ENCODE results near the gene GPR148. TPM values are rescaled to one million over a fixed set of nuclear protein-coding genes. Genes with fewer than 3 reads are reported as not detected.
"Not testable (repeated sequence)": the region's sequence is repeated elsewhere in the genome, so short reads cannot be mapped to it uniquely, and the experiment has no call there.

The GPR148 gene, protein sequence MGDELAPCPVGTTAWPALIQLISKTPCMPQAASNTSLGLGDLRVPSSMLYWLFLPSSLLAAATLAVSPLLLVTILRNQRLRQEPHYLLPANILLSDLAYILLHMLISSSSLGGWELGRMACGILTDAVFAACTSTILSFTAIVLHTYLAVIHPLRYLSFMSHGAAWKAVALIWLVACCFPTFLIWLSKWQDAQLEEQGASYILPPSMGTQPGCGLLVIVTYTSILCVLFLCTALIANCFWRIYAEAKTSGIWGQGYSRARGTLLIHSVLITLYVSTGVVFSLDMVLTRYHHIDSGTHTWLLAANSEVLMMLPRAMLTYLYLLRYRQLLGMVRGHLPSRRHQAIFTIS
- total RNA-seq = not detected

DNA sequence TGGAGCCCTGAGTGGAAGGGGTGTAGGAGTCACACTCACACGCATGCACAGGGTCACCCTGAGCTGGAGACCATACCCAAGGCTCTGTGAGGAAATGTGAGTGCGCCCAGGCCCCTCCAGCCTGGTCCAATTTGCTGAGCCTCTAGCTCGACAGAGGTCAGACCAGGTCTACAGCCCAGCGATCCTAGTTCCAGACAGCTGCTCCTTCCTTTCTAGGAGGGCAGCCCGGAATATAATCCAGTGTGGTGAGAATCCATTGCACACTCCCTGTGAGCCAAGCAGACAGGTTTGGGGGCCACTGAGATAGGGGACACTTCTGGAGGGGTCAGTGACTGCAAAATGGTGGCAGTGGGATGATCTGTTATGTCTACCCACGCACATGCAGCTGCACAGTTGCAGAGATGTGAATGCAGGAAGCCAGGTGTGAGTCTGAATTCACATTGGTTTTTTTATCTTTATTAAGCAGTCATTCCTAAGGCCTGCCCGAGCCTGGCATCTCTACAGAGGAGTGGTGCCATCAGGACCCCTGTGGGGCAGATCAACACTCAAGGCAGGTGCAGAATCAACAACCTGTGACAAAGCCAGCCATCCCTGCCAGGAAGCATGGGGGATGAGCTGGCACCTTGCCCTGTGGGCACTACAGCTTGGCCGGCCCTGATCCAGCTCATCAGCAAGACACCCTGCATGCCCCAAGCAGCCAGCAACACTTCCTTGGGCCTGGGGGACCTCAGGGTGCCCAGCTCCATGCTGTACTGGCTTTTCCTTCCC lies at the start of gene GPR148:
Gene GPR148 (plus strand): TSS at position 522 of the 768 bp plus-strand sequence. CDS start 82 bp downstream, at position 604.
- Mint-ChIP-seq H3K4me1 (ENCODE audit: low read depth) (peaks cover 4% of the 10 kb centered on the region), H3K4me3 (peak within 1 kb of the TSS; percentile 80), H3K27me3 (ENCODE audit: low read depth) (peaks cover 19% of the 10 kb centered on the region), H3K9me3 (no peaks in the 10 kb centered on the region), H3K27ac (no peak within 1 kb of the TSS), H3K36me3 (ENCODE audit: insufficient read depth in 2 of 2) (no peaks in the 10 kb centered on the region)
- ATAC-seq (replicated peaks in 1 of 2) (no peak), DNase-seq (no peak)

DNA sequence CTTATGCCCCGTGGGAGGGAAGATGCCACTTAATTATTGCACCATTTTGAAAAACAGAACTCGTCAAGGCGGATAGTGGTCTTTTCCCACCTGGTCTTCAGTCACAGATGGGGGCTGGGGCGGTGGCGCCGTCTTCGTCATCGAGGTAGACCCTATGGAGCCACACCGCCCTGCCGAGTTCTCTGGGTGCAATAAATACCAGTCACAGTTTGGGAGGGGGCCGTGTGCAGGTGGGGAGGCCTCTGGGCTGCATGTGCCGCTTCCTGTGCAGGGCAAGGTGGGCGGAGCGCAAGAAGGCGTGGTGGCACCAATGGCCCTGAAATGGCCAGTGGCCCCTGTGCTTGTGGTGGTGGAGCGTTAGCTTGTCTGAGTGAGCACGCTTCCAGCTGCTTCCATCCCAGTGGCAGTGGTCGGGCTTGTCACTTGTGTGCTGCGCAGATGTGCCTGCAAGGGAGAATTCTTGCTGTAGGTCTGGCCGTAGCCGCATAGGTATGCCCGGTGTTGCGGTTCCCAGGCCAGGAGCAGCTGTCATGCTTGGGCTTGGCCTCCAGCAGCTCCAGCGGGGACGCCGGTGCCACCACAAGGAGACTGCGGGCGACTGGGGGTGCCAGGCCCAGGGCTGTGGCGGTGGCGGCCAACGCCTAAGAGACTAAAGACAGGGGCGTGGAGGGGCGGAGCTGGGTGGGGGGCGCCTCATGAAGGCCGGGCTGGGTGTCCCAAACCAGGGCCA lies 36.7 kb upstream of the GPR148 start:
- not testable (repeated sequence) for DNase-seq, H3K4me3 Mint-ChIP-seq

DNA sequence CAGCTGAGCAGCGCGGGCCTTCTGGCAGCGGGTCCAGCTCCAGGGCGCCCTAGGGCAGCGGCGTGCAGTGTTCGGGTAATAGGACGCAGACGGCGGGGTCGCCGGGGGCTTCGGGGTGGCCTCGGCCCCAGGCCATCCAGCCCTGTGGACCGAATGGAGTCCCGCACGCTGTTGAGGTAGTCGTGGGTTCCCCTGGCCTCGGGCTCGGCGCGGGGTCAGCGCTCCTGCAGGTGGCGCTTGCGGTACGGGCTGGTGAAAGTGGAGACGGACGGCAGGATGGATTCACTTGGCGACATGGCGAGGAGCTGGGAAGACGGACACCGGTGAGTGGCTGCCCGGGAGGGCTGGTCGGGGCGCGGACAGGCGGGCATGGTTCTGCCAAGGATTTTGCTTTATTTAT lies 35.4 kb upstream of the GPR148 start:
- H3K27me3 Mint-ChIP-seq (ENCODE audit: low read depth) = peaks cover 10% of the 10 kb centered on the region

More for the DNA sequence above, 36.7 kb upstream of the GPR148 start:
- H3K27ac Mint-ChIP-seq; H3K36me3 Mint-ChIP-seq (ENCODE audit: insufficient read depth in 2 of 2); H3K9me3 Mint-ChIP-seq; H3K4me1 Mint-ChIP-seq (ENCODE audit: low read depth); ATAC-seq (replicated peaks in 1 of 2): not testable (repeated sequence)
- peaks cover 10% of the 10 kb centered on the region for H3K27me3 Mint-ChIP-seq (ENCODE audit: low read depth)

DNA sequence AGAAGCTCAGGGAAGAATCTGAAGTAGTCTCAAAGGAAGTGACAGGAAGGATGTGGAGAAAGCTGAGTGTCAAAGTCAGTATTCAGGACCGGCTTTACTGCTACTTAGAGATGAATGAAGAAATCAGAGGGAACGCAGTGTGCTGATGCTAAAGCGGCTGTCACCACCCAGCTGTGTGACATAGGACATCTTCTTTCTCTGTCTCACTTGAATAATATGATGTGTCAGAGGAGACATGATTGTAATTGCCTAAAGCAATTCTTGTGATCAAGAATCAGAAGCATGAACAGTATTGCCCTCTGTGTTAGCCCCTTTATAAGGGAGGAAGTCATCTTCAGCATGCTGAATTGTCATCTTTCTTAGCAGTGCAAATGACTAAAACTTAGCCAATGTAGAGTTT lies 25.6 kb upstream of the GPR148 start:
- ATAC-seq (replicated peaks in 1 of 2); H3K36me3 Mint-ChIP-seq (ENCODE audit: insufficient read depth in 2 of 2); DNase-seq; H3K27ac Mint-ChIP-seq; H3K9me3 Mint-ChIP-seq; H3K27me3 Mint-ChIP-seq (ENCODE audit: low read depth); H3K4me3 Mint-ChIP-seq; H3K4me1 Mint-ChIP-seq (ENCODE audit: low read depth): not testable (repeated sequence)

More for the DNA sequence above, 35.4 kb upstream of the GPR148 start:
- H3K27ac Mint-ChIP-seq; H3K4me1 Mint-ChIP-seq (ENCODE audit: low read depth); H3K36me3 Mint-ChIP-seq (ENCODE audit: insufficient read depth in 2 of 2); H3K9me3 Mint-ChIP-seq: not testable (repeated sequence)
- peak overlapping the region; percentile 46 to 52 for H3K4me3 Mint-ChIP-seq
- peak; percentile 44 to 46 for ATAC-seq (replicated peaks in 1 of 2)
- DNase-seq = peak; percentile 14 to 36

DNA sequence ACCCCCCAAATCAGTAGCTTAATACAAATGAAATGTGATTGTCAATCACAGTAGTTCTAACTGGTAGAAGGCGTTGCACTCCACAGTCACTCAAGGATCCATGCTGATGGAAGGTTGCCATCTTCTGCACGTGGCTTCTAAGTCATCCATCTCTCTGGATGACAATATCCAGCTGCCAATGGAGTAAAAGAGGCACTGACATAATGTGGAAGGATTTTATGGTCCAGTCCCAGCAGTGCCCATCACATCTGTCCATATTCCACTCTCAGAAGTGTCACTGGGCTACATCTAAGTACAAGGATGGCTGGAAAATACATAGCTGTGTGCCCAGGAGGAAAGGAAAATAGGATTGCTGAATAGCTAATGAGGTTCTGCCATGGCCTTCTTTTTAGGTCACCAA lies 14.1 kb upstream of the GPR148 start:
- not testable (repeated sequence) for H3K36me3 Mint-ChIP-seq (ENCODE audit: insufficient read depth in 2 of 2)

DNA sequence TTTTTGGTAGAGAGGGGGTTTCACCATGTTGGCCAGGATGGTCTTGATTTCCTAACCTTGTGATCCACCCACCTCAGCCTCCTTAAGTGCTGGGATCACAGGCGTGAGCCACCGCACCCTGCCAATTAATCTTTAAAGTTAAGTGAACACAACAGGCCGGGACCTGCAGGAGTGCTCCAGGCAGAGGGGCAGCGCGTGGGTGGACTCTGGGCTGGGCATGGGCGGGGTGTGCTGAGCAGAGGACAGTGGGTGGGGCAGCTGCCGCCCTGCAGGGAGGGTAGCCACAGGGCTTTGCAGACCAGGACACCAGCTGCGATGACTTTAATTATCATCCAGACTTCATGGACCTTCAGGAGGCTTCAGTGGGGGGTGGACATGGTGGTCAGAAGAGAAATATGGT lies 8.8 kb upstream of the GPR148 start:
- H3K4me1 Mint-ChIP-seq (ENCODE audit: low read depth) = no peaks in the 10 kb centered on the region
- DNase-seq (no peak), ATAC-seq (replicated peaks in 1 of 2) (no peak)
- H3K4me3 Mint-ChIP-seq = no peak overlapping the region
- peaks cover 0 to 3% of the 10 kb centered on the region in 2 donors for H3K9me3 Mint-ChIP-seq
- peaks cover 13% of the 10 kb centered on the region for H3K27me3 Mint-ChIP-seq (ENCODE audit: low read depth)
- H3K36me3 Mint-ChIP-seq (ENCODE audit: insufficient read depth in 2 of 2) = no peaks in the 10 kb centered on the region
- H3K27ac Mint-ChIP-seq = no peak overlapping the region

More for the DNA sequence above, 14.1 kb upstream of the GPR148 start:
- not testable (repeated sequence) for DNase-seq; H3K27ac Mint-ChIP-seq; H3K4me3 Mint-ChIP-seq; ATAC-seq (replicated peaks in 1 of 2); H3K9me3 Mint-ChIP-seq; H3K27me3 Mint-ChIP-seq (ENCODE audit: low read depth); H3K4me1 Mint-ChIP-seq (ENCODE audit: low read depth)

DNA sequence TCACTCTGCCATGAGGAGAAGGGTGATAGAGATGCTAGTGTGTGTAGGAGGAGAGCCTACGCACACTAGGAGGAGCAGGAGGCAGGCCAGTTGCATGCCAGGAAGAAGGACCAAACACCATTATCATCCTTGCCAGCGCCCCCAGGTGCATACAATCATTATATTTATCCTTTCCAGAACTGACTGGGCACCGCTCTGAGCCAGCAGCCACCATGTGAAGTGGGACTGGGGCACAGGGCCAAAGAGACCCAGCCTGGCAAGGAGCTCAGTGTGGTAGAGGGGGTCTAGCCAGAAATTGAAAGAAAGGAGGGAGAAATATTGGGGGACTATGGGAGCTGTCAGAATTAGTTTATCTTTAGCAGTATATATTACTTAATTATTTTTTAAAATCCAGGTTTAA lies 8.3 kb upstream of the GPR148 start:
- H3K9me3 Mint-ChIP-seq = peaks cover 0 to 3% of the 10 kb centered on the region in 2 donors
- H3K27me3 Mint-ChIP-seq (ENCODE audit: low read depth) = peaks cover 13% of the 10 kb centered on the region
- ATAC-seq (replicated peaks in 1 of 2) (no peak), DNase-seq (no peak)
- H3K36me3 Mint-ChIP-seq (ENCODE audit: insufficient read depth in 2 of 2) = no peaks in the 10 kb centered on the region
- H3K4me1 Mint-ChIP-seq (ENCODE audit: low read depth) = no peaks in the 10 kb centered on the region
- no peak overlapping the region for H3K4me3 Mint-ChIP-seq
- H3K27ac Mint-ChIP-seq = no peak overlapping the region

DNA sequence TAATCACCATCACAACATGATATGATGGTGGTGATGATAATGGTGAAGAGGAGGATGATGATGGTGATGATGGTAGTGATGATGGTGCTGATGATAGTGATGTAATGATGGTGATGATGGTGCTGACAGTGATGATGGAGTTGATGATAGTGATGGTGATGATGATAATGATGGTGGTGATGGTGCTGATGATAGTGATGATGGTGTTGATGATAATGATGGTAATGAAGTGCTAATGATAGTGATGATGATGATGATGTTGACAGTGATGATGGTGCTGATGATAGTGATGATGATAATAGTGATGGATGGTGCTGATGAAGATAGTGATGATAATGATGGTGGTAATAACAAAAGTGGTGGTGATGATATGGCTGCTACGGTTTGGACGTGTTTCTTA lies 4.4 kb upstream of the GPR148 start:
- Mint-ChIP-seq H3K27me3 (ENCODE audit: low read depth) (peaks cover 17% of the 10 kb centered on the region), H3K4me3 (no peak overlapping the region), H3K36me3 (ENCODE audit: insufficient read depth in 2 of 2) (no peaks in the 10 kb centered on the region), H3K27ac (no peak overlapping the region), H3K9me3 (peaks cover 0 to 3% of the 10 kb centered on the region in 2 donors), H3K4me1 (ENCODE audit: low read depth) (peaks cover 4% of the 10 kb centered on the region)
- no peak for ATAC-seq (replicated peaks in 1 of 2)
- DNase-seq = no peak

DNA sequence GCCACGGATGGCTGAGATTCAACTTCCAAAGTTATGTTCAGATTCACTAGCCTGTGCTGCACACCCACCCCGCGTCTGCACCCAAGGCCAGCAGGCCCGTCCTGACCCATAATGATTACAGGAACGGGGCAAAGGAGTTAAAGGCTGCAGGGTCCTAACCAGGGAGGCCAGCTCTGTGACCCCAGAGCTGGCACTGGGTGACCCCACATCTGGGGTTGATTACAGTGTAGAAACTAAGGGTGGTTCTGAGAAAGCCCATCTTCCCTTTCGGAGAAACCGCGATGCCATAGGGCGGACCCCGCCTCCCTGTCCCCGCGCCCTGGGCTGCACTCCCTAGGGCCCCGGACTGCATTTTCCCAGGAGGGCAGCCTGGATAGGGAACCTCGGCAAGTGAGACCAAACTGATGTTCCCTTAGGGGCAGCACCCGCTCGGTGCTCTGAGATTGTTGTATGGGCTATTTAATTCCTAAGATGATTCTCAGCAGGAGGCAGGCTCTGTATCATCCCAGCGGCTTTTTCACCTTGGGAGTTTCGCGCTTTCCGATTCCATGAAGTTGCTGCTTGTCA lies 2.2 kb upstream of the GPR148 start:
- Mint-ChIP-seq H3K27me3 (ENCODE audit: low read depth) (peaks cover 19% of the 10 kb centered on the region), H3K9me3 (peaks cover 0 to 3% of the 10 kb centered on the region in 2 donors), H3K36me3 (ENCODE audit: insufficient read depth in 2 of 2) (no peaks in the 10 kb centered on the region), H3K4me3 (peak overlapping the region; percentile 80), H3K4me1 (ENCODE audit: low read depth) (peaks cover 4% of the 10 kb centered on the region), H3K27ac (peak overlapping the region; percentile 29)
- no peak for DNase-seq
- no peak for ATAC-seq (replicated peaks in 1 of 2)

DNA sequence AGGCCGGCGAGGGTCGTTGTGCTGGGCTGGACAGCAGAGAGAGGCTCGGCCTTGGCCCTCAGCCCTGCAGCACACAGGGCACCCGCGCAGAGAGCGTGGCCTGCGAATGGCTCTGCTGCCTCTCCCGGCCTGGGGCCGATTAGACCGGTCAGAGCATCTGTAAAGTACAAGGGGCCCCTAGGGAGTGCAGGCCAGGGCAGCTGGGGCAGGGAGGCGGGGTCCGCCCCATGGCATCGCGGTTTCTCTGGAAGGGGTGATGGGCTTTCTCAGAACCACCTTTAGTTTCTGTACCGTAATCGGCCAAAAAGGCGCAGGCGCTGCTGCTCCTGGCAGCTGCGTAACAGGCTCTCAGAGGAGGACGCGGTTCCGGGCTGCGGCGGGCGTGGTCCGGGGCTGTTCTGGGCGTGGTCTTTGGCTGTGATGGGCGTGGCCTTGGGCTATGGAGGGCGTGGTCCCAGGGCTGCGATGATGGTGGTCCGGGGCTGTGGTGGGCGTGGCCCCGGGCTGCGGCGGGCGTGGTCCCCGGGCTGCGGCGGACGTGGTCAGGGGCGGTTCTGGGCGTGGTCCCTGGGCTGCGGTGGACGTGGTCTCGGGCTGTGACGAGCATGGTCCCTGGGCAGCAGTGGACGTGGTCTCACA lies 1.5 kb upstream of the GPR148 start:
- Mint-ChIP-seq H3K27ac (peak overlapping the region; percentile 45), H3K4me3 (peak overlapping the region; percentile 80), H3K4me1 (ENCODE audit: low read depth) (peaks cover 4% of the 10 kb centered on the region), H3K9me3 (peaks cover 0 to 1% of the 10 kb centered on the region in 2 donors), H3K27me3 (ENCODE audit: low read depth) (peaks cover 19% of the 10 kb centered on the region), H3K36me3 (ENCODE audit: insufficient read depth in 2 of 2) (no peaks in the 10 kb centered on the region)
- DNase-seq (peak; percentile 87 to 94), ATAC-seq (replicated peaks in 1 of 2) (peak; percentile 90)

DNA sequence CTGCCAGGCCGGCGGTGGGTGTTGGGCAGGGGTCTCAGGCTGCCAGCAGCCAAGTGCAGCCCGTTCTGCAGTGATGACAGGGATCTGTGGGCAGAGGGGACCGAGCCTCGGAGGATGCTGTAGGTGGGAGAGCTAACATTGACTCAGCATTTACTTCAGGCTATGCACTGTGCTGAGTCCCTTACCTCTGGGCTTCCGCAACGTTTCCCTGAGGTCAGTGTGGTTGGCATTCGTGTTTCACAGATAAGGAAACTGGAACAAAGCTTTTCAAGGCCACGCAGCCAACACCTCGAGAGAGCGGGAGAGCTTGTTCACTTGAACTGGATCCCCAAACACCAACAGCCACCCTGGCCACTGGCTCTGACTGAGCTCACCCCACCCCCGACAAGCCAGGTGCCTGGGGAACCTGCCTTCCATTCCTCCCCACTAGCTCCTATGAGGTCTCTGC lies 839 bp upstream of the GPR148 start:
- Mint-ChIP-seq H3K36me3 (ENCODE audit: insufficient read depth in 2 of 2) (no peaks in the 10 kb centered on the region), H3K9me3 (no peaks in the 10 kb centered on the region), H3K27ac (no peak overlapping the region), H3K27me3 (ENCODE audit: low read depth) (peaks cover 19% of the 10 kb centered on the region), H3K4me1 (ENCODE audit: low read depth) (peaks cover 4% of the 10 kb centered on the region), H3K4me3 (peak overlapping the region; percentile 80)
- DNase-seq (peak in 1 of 2 donors; percentile 49), ATAC-seq (replicated peaks in 1 of 2) (peak; percentile 63 to 69)

All from activated T-cell treated with anti-CD3 and anti-CD28 coated beads, Interleukin-2, amount 50 U/mL, for 72 hours (primary cell).